Mesodermal cell (in vitro differentiated cells): ENCODE measurements around the gene GGT5.
"Not testable (repeated sequence)": the region's sequence is repeated elsewhere in the genome, so short reads cannot be mapped to it uniquely, and the experiment has no call there.

Experiments used
- H3K27ac ChIP-seq: 2 replicates; pipeline ENCODE4 v1.7.0; 2013; ENCODE audit warnings: mild to moderate bottlenecking, low read depth, low read length, moderate library complexity; ENCODE audit not compliant: severe bottlenecking
- H3K36me3 ChIP-seq: 2 replicates; pipeline ENCODE4 v1.7.1; 2013; ENCODE audit warnings: mild to moderate bottlenecking, low read length, moderate library complexity; ENCODE audit not compliant: control insufficient read depth, insufficient read depth
- H3K4me1 ChIP-seq: one replicate; pipeline ENCODE4 v1.7.1; 2013; ENCODE audit warnings: mild to moderate bottlenecking, low read length; ENCODE audit not compliant: insufficient read depth, control insufficient read depth, poor library complexity, severe bottlenecking
- H3K4me3 ChIP-seq: 2 replicates; pipeline ENCODE4 v1.7.0; 2013; ENCODE audit warnings: low read length, control low read depth, mild to moderate bottlenecking; ENCODE audit not compliant: insufficient read depth, poor library complexity, severe bottlenecking; ENCODE audit errors: extremely low read depth
- H3K9me3 ChIP-seq: 2 replicates; pipeline ENCODE4 v1.7.1; 2013; ENCODE audit warnings: mild to moderate bottlenecking, low read length, moderate library complexity; ENCODE audit not compliant: control insufficient read depth
- WGBS, 2 experiments: methylation state at CpG; one replicate each; pipeline ENCODE4 v1.1.5; 2013; ENCODE audit warnings: missing lambda C conversion rate in 2 of 2; ENCODE audit not compliant: insufficient coverage in 2 of 2; 5-methylcytosine and 5-hydroxymethylcytosine counted together

Gene GGT5

GRCh38 chr22:24280363-24280762 is 35.5 kb upstream of the GGT5 start:
- H3K4me3 ChIP-seq, H3K27ac ChIP-seq, H3K9me3 ChIP-seq: not testable (repeated sequence)
- Histone ChIP-seq H3K36me3 (peaks cover 10% of the 10 kb centered on the region), H3K4me1 (peaks cover 17% of the 10 kb centered on the region)
- WGBS, 2 experiments: 80 to 100% methylated on average over 1 of the region's 1 CpG

- not testable (repeated sequence) for H3K27ac ChIP-seq, H3K9me3 ChIP-seq, H3K4me3 ChIP-seq, H3K36me3 ChIP-seq, H3K4me1 ChIP-seq
- 90 to 93% methylated on average over 5 to 6 of the region's 7 CpGs for WGBS, 2 experiments
Measured at GRCh38 chr22:24274696-24275405, 30.0 kb upstream of the GGT5 start.

GRCh38 chr22:24273906-24274305 is 29.0 kb upstream of the GGT5 start:
- not testable (repeated sequence) for H3K4me3 ChIP-seq, H3K4me1 ChIP-seq, H3K36me3 ChIP-seq, H3K9me3 ChIP-seq, H3K27ac ChIP-seq
- WGBS, 2 experiments: 66 to 86% methylated on average over 1 to 4 of the region's 4 CpGs

- no CpG with 5 or more reads among the region's 2 CpGs for WGBS, 2 experiments
- not testable (repeated sequence) for H3K27ac ChIP-seq, H3K4me1 ChIP-seq, H3K36me3 ChIP-seq, H3K9me3 ChIP-seq, H3K4me3 ChIP-seq
Measured at GRCh38 chr22:24273031-24273430, 28.1 kb upstream of the GGT5 start.

- H3K4me3 ChIP-seq: peak overlapping the region; percentile 93
- H3K4me1 ChIP-seq: peaks cover 8% of the 10 kb centered on the region
- no peaks in the 10 kb centered on the region for H3K36me3 ChIP-seq
- 0 to 1% methylated on average over 16 to 19 of the region's 25 CpGs for WGBS, 2 experiments
- H3K27ac ChIP-seq: peak overlapping the region; percentile 87
- H3K9me3 ChIP-seq: no peaks in the 10 kb centered on the region
Measured at GRCh38 chr22:24271386-24271854, 26.5 kb upstream of the GGT5 start.

- Histone ChIP-seq H3K4me1 (peaks cover 8% of the 10 kb centered on the region), H3K27ac (peak within 1 kb of the TSS; percentile 87), H3K4me3 (peak within 1 kb of the TSS; percentile 93), H3K36me3 (no peaks in the 10 kb centered on the region), H3K9me3 (no peaks in the 10 kb centered on the region)
- 0 to 1% methylated on average over 69 to 70 of the region's 89 CpGs for whole genome bisulfite sequencing, 2 experiments
Measured at GRCh38 chr22:24270556-24271385, 25.9 kb upstream of the GGT5 start, which contains the start of gene SPECC1L. TSS of gene SPECC1L (plus strand) at chr22:24270831. CDS start at chr22:24302232, 31,401 bp downstream.

GRCh38 chr22:24266495-24266894 is 21.6 kb upstream of the GGT5 start:
- not testable (repeated sequence) for H3K9me3 ChIP-seq
- WGBS, 2 experiments: 83 to 84% methylated on average over 3 to 5 of the region's 6 CpGs

GRCh38 chr22:24265734-24266133 is 20.9 kb upstream of the GGT5 start:
- peaks cover 8% of the 10 kb centered on the region for H3K4me1 ChIP-seq
- H3K9me3 ChIP-seq: no peaks in the 10 kb centered on the region
- no peak overlapping the region for H3K27ac ChIP-seq
- no peak overlapping the region for H3K4me3 ChIP-seq
- H3K36me3 ChIP-seq: no peaks in the 10 kb centered on the region

More at GRCh38 chr22:24266495-24266894, 21.6 kb upstream of the GGT5 start:
- not testable (repeated sequence) for H3K36me3 ChIP-seq, H3K4me1 ChIP-seq, H3K27ac ChIP-seq, H3K4me3 ChIP-seq

GRCh38 chr22:24264329-24264896 is 19.5 kb upstream of the GGT5 start:
- H3K36me3 ChIP-seq, H3K4me1 ChIP-seq, H3K9me3 ChIP-seq, H3K4me3 ChIP-seq: not testable (repeated sequence)
- peak overlapping the region; percentile 73 for H3K27ac ChIP-seq
- WGBS, 2 experiments: no CpG with 5 or more reads among the region's 9 CpGs

GRCh38 chr22:24263479-24263878 is 18.6 kb upstream of the GGT5 start:
- 100% methylated on average over 5 of the region's 19 CpGs; no CpG with 5 or more reads in 1 of the 2 experiments for WGBS, 2 experiments
- H3K4me1 ChIP-seq, H3K27ac ChIP-seq, H3K9me3 ChIP-seq, H3K4me3 ChIP-seq, H3K36me3 ChIP-seq: not testable (repeated sequence)
